Cerebellar cortex (tissue), 1 donor: ENCODE measurements around the gene C6orf132.

ENCODE experiments used
- DNase-seq: peaks from one replicate; pipeline ENCODE4 v3.0.0-alpha.2; 2015; ENCODE audit warnings: low spot score

The C6orf132 gene

GRCh38 chr6:42136508-42137193 lies 5.8 kb downstream of the C6orf132 start:
- DNase-seq, result peak; percentile 62

GRCh38 chr6:42135722-42136121 lies 6.7 kb downstream of the C6orf132 start:
- no peak for DNase-seq

DNA sequence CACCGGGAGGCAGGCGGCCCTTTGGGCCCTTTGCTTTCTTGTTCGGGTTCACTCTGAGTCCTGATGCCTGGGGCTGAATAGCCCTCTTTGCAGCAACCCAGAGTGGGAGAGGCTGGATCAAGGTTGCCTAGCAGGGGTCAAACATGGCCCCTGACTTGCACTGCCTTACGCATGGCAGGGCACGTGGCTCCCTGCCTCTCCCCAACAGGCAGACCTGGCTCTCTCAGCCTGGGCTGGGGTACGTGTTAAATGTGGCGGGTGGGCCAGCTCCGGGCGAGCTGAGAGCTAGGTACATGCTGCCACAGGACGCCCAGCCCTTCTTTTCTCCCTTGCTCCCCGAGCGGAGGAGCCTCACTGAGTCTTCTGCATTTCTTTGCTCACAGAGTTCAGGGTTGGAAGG lies 7.3 kb downstream of the C6orf132 start:
- no peak for DNase-seq

GRCh38 chr6:42133926-42134325 lies 8.5 kb downstream of the C6orf132 start:
- no peak for DNase-seq

GRCh38 chr6:42131531-42131930 lies 10.9 kb downstream of the C6orf132 start:
- no peak for DNase-seq

GRCh38 chr6:42129360-42129676 lies 13.1 kb downstream of the C6orf132 start:
- DNase-seq, result no peak

DNA sequence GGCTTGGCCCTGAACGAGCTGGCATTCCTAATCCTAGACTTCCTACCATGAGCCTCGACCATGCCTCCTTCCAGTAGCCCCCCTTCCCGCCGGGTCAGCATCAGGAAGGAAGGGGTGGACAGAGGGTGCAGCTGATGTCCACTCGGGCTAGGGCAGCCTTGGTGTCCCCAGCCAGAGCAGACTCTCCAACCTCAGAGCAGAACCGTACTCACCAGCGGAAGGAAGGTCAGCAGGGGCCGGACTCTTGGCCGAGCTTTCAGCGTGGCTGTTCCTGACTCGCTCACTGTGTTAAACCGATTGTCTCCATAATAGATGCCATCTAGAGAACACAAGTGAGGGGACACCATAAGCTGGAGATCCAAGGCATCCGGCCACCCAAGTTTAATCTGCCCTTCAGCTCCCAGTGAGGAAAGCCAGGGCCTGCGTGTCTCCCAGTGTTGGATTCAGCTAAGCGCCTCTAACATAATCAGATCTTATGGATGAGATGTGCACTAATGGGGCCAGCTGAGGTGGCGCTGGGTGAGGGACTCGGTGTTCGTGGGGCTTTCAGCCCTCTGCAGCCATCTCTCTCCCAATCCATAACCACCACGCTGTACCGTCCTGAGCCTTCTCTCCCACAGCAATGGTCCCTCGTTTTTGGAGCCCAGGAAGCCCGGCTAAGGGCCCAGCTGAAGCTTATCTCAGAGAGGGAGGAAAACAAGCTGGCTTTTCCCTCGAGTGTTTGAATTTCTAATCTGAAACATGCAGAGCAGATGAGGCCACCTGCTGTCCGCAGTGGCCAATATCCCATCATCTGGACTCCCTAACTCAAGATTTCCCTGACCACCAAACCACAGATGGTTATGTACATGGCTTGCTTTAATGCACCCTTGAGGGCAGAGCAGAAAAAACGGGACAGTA lies 13.7 kb downstream of the C6orf132 start:
- DNase-seq, result no peak

DNA sequence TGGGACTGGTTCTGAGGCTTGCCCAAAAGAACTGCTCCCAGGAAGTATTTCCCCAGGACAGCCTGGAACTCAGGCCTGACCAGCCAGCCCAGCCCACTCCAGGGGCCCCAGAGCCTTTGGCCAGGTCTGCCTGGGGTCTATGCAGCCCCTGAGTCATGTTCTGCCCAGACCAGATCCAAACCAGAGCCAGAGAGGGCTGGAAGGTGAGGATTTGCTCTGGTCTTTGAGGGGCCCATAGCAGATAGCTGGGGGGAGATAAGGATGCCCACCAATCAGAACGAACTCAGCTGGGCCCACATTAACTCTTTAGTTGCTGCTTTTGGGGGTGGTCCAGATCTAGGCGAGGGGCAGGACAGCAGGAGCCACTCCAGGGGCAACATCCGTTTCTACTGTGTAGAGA lies 16.8 kb downstream of the C6orf132 start:
- DNase-seq, result no peak

DNA sequence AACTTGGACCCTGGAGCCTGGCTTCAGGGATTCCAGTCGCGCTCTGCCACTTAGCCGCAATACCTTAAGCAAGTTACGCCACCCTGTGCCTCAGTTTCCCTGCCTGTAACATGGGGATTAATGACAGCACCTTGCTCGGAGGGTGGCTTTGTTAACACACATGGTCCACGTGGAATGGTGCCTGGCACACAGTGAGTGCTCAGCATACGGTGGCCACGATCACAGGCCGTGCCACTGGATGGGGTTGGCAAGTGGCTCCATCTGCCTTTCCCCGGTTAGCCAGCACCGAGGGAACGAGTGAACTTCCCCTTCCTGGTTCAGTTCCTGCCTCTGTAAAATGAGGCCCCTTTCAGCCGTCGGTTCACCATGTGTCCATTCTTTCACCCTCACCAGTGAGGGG lies 17.2 kb downstream of the C6orf132 start:
- DNase-seq, result no peak

- no peak for DNase-seq
Observed at GRCh38 chr6:42124223-42124836, 18.1 kb downstream of the C6orf132 start.

DNA sequence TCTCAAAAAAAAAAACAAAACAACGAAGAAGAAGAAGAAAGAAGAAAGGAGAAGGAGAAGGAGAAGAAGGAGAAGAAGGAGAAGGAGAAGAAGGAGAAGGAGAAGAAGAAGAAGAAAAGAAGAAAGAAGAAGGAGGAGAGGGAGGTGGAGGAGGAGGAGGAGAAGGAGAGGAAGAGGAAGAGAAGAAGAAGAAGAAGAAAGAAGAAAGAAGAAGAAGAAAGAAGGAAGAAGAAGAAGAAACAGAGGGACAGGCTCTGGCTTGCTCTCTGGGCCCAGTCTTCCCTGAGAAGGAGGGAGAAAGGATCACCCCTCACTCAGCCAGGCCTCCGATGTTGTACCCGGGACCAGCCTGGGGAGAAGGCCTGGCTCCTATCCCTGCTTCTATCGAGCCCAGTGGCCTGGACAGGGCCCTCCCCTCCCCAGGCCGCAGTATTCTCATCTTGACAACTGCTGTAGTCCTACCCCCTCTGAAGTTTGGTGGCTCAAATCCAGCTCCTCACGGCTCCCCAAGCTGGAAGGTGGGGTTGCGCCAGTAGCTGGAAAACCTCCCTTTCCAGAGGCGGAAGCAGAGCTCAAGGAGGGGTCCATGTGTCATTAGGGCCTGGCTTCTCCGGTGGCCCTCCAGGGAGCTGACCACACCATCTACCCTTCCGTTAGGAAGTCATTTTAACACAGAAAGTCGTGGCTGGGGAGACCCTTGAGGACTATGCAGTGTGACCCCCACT lies 18.9 kb downstream of the C6orf132 start:
- no peak for DNase-seq

DNA sequence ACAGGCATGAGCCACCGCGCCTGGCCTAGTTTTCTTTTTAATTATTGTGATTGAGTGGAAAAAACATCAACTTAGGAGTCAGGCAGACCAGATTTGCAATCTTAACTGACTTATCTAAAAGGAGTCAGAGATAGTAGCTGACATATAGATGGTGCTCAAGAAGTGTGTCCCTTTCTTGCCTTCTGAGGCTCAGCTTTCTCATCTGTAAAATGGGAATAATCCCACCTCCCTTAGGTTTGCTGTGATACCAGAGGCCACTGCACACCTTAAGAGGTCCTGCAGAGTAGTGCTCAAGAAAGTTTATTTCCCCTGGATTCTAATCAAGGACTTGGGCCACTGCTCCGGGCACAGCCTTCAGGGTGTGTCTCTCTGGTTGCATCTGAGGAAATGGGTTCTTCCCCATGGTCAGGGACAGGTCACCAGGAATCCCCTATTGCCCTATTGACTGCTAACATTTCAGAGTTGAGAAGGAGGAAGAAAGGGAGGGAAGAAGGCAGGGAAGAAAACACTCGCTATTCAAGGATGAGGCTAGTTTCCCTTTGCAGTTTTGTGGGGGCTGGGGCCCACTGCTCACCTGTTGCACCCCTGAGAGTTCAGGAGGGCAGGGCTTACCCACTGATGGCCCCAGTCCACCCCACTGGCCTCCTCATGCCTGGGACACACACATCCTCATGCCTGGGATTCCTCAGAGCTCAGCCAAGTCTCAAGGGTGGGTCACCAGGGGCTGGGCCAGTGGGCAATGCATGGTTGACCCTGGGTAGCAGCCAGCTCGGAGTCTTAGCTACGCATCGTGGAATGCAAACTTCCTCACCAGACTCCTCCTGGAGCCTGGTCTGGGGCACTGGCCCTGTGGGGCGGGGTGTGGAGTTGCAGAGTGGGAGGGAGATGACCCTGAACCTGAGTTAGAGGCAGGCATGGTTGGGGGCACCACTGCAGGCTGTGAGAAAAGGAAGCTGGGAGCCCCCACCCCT lies 21.2 kb downstream of the C6orf132 start:
- DNase-seq, result no peak

DNA sequence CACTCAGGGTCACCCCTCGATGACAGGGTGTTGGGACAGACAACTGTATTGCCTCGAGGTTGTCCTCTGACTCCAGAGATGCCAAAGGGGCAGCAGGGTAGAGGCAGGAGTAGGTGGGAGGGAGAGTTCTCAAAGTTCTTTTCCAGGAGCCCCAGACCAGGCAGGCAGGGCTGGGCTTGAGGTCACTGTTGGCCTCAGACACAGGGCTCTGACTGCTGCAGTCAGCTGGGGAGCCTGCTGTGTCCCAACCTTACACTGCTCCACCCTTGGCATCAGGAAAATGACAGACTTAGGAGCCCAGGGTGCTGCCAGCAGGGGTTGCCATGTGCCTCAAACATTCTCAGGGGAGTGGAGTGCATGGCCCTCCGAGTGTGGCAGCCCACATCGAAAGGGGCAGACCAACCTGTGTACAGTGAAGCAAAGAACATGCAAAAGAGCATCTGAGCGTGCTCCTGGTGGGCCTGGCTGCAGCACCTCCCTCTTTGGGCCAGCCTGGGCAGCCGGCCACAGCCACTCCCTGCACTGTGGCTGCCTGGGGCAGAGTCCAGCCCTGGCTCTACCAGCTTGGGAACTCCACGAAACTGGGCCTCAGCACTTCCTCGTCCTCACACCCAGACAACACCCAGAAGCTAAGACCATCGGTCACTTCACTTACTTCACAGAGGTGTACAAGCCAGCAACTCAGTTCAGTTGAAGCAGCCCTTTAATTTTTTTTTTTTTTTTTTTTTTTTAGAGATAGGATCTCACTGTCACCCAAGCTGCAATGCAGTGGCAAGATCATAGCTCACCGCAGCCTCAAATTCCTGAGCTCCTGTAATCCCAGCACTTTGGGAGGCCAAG lies 24.0 kb downstream of the C6orf132 start:
- peak; percentile 69 for DNase-seq

- no peak for DNase-seq
Observed at GRCh38 chr6:42117843-42118161, 24.6 kb downstream of the C6orf132 start.

GRCh38 chr6:42113936-42114636 lies 28.3 kb downstream of the C6orf132 start:
- no peak for DNase-seq

DNA sequence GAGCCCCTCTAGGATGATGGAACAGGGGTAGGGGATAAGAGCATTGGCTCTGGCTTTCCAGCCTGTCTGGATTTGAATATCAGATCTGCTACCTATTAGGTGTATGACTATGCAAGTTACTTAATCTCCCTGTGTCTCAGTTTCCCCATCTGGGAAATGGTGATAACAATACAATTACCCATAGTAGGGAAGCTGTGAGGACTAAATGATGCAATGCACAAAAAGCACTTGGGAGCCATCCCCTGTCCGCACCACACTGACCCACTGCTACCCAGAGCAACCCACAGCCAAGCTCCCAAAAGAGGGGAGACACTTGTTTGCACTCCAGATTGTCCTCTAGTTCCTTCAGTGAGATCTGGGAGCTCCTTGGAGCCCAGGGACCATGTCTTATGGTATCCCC lies 30.1 kb downstream of the C6orf132 start:
- DNase-seq, result no peak

GRCh38 chr6:42110683-42111082 lies 31.7 kb downstream of the C6orf132 start:
- DNase-seq, result no peak

- no peak for DNase-seq
Observed at GRCh38 chr6:42108071-42108470, 34.3 kb downstream of the C6orf132 start.

- no peak for DNase-seq
Observed at GRCh38 chr6:42106112-42107023, 36.1 kb downstream of the C6orf132 start.
